Uterus (tissue), 2 donors: ENCODE measurements around the gene HGFAC.

Source experiments
- POLR2A ChIP-seq, 2 donors: fragments of 450-650 bp; IDR thresholded peaks; one replicate each; pipeline ENCODE4 v1.6.1; 2016; ENCODE audit warnings: antibody characterized with exemption in 2 of 2, mild to moderate bottlenecking in 1 of 2, moderate library complexity in 1 of 2
- TF ChIP-seq, protein P1 (sequence below), 4 experiments: fragments of 200-600 bp in 2 of 4; fragments of 450-650 bp in 2 of 4; sonication (generic) in 2 of 4; IDR thresholded peaks; one replicate each; pipeline ENCODE4 v1.5.1; 2016 to 2019; ENCODE audit warnings: antibody characterized with exemption in 4 of 4, mild to moderate bottlenecking in 2 of 4, moderate library complexity in 1 of 4

DNA sequence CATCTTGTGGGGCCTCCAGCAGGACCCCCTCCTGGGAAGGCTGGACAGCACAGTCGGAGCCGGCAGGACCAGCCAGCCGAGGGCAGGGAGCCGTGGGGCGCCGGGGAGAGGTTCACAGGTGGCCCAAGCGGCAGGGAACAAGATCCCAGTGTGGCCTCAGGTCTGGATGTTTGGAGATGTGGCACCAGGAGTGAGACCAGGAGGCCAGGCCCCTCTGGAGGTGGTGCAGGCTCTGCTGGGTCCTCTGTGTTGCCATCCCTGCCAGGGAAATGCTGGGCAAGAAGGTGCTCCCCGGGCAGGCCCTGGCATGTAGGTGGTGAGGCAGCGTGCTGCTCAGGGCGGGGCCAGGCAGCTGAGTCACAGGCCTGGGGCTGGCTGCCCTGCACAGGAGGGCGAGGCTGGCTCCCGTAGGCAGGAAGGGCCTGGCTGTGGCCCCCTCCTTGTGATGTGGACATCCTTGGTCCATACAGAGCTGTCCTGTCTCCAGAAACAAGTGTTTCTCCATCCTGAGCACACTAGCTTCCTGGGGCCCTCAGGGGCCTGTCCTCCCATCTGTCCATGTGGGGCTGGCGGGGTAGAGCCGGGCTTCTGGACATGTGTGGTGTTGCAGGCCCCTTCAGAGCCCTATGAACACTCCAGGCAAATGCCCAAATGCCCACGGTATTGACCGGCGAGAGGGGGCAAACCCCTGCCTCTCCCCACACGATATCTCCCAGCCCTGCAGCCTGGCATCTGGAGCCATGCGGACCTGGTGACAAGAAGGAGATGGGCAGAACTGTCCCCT lies 4.8 kb upstream of the HGFAC start:
- TF ChIP-seq, protein P1, sequence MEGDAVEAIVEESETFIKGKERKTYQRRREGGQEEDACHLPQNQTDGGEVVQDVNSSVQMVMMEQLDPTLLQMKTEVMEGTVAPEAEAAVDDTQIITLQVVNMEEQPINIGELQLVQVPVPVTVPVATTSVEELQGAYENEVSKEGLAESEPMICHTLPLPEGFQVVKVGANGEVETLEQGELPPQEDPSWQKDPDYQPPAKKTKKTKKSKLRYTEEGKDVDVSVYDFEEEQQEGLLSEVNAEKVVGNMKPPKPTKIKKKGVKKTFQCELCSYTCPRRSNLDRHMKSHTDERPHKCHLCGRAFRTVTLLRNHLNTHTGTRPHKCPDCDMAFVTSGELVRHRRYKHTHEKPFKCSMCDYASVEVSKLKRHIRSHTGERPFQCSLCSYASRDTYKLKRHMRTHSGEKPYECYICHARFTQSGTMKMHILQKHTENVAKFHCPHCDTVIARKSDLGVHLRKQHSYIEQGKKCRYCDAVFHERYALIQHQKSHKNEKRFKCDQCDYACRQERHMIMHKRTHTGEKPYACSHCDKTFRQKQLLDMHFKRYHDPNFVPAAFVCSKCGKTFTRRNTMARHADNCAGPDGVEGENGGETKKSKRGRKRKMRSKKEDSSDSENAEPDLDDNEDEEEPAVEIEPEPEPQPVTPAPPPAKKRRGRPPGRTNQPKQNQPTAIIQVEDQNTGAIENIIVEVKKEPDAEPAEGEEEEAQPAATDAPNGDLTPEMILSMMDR (IDR thresholded peaks at IDR 0.05), result no peak
- no peak for TF ChIP-seq POLR2A (IDR thresholded peaks at IDR 0.05)
